Fibroblast of lung (primary cell): ENCODE data around the gene CCDC85A. TPM values are rescaled to one million over a fixed set of nuclear protein-coding genes. Genes with fewer than 3 reads are reported as not detected.
A peak's percentile ranks its signal among the peaks of the same experiment; 100 is the strongest.

ENCODE experiments used
- DNase-seq, 2 donors: peaks; one replicate each; pipeline versions ENCODE4 v3.0.0 to v3.0.0-alpha.2; 2010; ENCODE audit warnings: low read depth in 2 of 2
- H2AFZ ChIP-seq: 2 replicates; pipeline ENCODE4 v1.5.1; 2012; ENCODE audit warnings: low read length, control low read depth, inconsistent platforms
- H3K27ac ChIP-seq: 2 replicates; pipeline ENCODE4 v1.5.1; 2011; ENCODE audit warnings: low read length, control low read depth; ENCODE audit not compliant: insufficient read depth
- H3K27me3 ChIP-seq: 2 replicates; pipeline ENCODE4 v1.5.1; 2011; ENCODE audit warnings: mild to moderate bottlenecking, low read length; ENCODE audit not compliant: control insufficient read depth, insufficient read depth
- H3K36me3 ChIP-seq: 2 replicates; pipeline ENCODE4 v1.5.1; 2011; ENCODE audit warnings: low read length; ENCODE audit not compliant: control insufficient read depth, insufficient read depth
- H3K4me1 ChIP-seq: 2 replicates; pipeline ENCODE4 v1.5.1; 2011; ENCODE audit warnings: low read length; ENCODE audit not compliant: control insufficient read depth, insufficient read depth; ENCODE audit errors: extremely low read depth
- H3K4me2 ChIP-seq: 2 replicates; pipeline ENCODE4 v1.5.1; 2011; ENCODE audit warnings: low read length, control low read depth; ENCODE audit not compliant: insufficient read depth; ENCODE audit errors: extremely low read depth
- H3K4me3 ChIP-seq, 4 experiments: fragments of 200-600 bp in 1 of 4; sonication (generic) in 1 of 4; replicated peaks in 1 of 4; 2 replicates each; pipeline ENCODE4 v1.5.1; 2011 to 2016; ENCODE audit warnings: low read length in 4 of 4, low read depth in 3 of 4, mild to moderate bottlenecking in 3 of 4, control low read depth in 2 of 4, inconsistent platforms in 1 of 4, mixed read lengths in 1 of 4; ENCODE audit not compliant: insufficient read depth in 1 of 4; ENCODE audit errors: control extremely low read depth in 1 of 4
- H3K79me2 ChIP-seq: 2 replicates; pipeline ENCODE4 v1.5.1; 2012; ENCODE audit warnings: mild to moderate bottlenecking, low read length, inconsistent platforms; ENCODE audit not compliant: control insufficient read depth, insufficient read depth
- H3K9ac ChIP-seq: 2 replicates; pipeline ENCODE4 v1.5.1; 2011; ENCODE audit warnings: mild to moderate bottlenecking, low read length, control low read depth; ENCODE audit not compliant: insufficient read depth
- H3K9me3 ChIP-seq: 2 replicates; pipeline ENCODE4 v1.5.1; 2012; ENCODE audit warnings: low read depth, low read length; ENCODE audit not compliant: control insufficient read depth, insufficient read depth
- H4K20me1 ChIP-seq: 2 replicates; pipeline ENCODE4 v1.5.1; 2011; ENCODE audit warnings: low read length; ENCODE audit not compliant: control insufficient read depth, insufficient read depth; ENCODE audit errors: extremely low read depth
- CTCF ChIP-seq, 2 donors: IDR thresholded peaks in 1 of 2; conservative IDR thresholded peaks in 1 of 2; 1 replicate in 1 of 2; 2 replicates in 1 of 2; pipeline ENCODE4 v1.5.1; 2011 to 2012; ENCODE audit warnings: low read length in 2 of 2, control low read depth in 1 of 2, inconsistent platforms in 1 of 2, low read depth in 1 of 2, mild to moderate bottlenecking in 1 of 2
- EZH2 ChIP-seq: IDR thresholded peaks from 2 replicates; pipeline ENCODE4 v1.5.1; 2012; ENCODE audit warnings: low read length, control low read depth, mild to moderate bottlenecking; ENCODE audit errors: missing control alignments
- polyA plus RNA-seq, 2 donors: library from polyadenylated mRNA; depleted of rRNA in 1 of 2; stranded (reverse) in 1 of 2; unstranded in 1 of 2; fragments of >200 nt; gene quantifications; 2 replicates each; pipeline ENCODE4 v1.2.1, GENCODE V29; 2011 to 2012; ENCODE audit warnings: missing spikeins in 1 of 2
- total RNA-seq: library from RNA; depleted of rRNA; stranded (reverse); fragments of >200 nt; gene quantifications from 2 replicates; pipeline ENCODE4 v1.2.1, GENCODE V29; 2014

The CCDC85A gene
- total and polyA plus RNA-seq, 2 donors (not counting 1 experiment from before 2014, with no cell fraction given): 0.03 TPM; not detected in 1

- Histone ChIP-seq H3K9ac (no peak overlapping the region), H2AFZ (no peak overlapping the region), H3K79me2 (no peaks in the 10 kb centered on the region), H3K27me3 (no peaks in the 10 kb centered on the region), H3K4me3 (no peak overlapping the region), H3K36me3 (no peaks in the 10 kb centered on the region), H3K4me1 (no peaks in the 10 kb centered on the region), H3K27ac (no peak overlapping the region), H4K20me1 (no peaks in the 10 kb centered on the region), H3K9me3 (no peaks in the 10 kb centered on the region), H3K4me2 (no peak overlapping the region)
- DNase-seq: no peak
- TF ChIP-seq EZH2: no peak
- no peak for TF ChIP-seq CTCF (conservative IDR thresholded peaks at IDR 0.05 in 1 of 2, IDR thresholded peaks at IDR 0.05 in 1 of 2; ENCODE audit: low read depth in 1 of 2, low read length in 2 of 2)
These were observed 101.4 kb downstream of the CCDC85A start for GRCh38 chr2:56285224-56285623.

- Histone ChIP-seq H3K9ac (no peak overlapping the region), H4K20me1 (no peaks in the 10 kb centered on the region), H3K4me2 (no peak overlapping the region), H3K27me3 (no peaks in the 10 kb centered on the region), H3K36me3 (no peaks in the 10 kb centered on the region), H3K4me1 (no peaks in the 10 kb centered on the region), H3K9me3 (no peaks in the 10 kb centered on the region), H3K27ac (no peak overlapping the region), H3K4me3 (no peak overlapping the region), H2AFZ (no peak overlapping the region), H3K79me2 (no peaks in the 10 kb centered on the region)
- DNase-seq: peak in 1 of 2 donors; percentile 14
- TF ChIP-seq EZH2: no peak
- TF ChIP-seq CTCF (conservative IDR thresholded peaks at IDR 0.05 in 1 of 2, IDR thresholded peaks at IDR 0.05 in 1 of 2; ENCODE audit: low read depth in 1 of 2, low read length in 2 of 2): no peak
These were observed 103.1 kb downstream of the CCDC85A start for GRCh38 chr2:56286936-56287335.

- no peak overlapping the region for H3K4me2 ChIP-seq
These were observed 103.7 kb downstream of the CCDC85A start for GRCh38 chr2:56287508-56287907.

More at GRCh38 chr2:56287508-56287907, 103.7 kb downstream of the CCDC85A start:
- TF ChIP-seq EZH2: no peak
- TF ChIP-seq CTCF (conservative IDR thresholded peaks at IDR 0.05 in 1 of 2, IDR thresholded peaks at IDR 0.05 in 1 of 2; ENCODE audit: low read depth in 1 of 2, low read length in 2 of 2): no peak
- H3K4me1 ChIP-seq: no peaks in the 10 kb centered on the region
- no peak overlapping the region for H3K27ac ChIP-seq
- H3K9ac ChIP-seq: no peak overlapping the region
- H4K20me1 ChIP-seq: no peaks in the 10 kb centered on the region
- no peaks in the 10 kb centered on the region for H3K79me2 ChIP-seq
- no peaks in the 10 kb centered on the region for H3K27me3 ChIP-seq
- H3K36me3 ChIP-seq: no peaks in the 10 kb centered on the region
- no peaks in the 10 kb centered on the region for H3K9me3 ChIP-seq
- peak in 1 of 2 donors; percentile 29 for DNase-seq
- H3K4me3 ChIP-seq: no peak overlapping the region
- H2AFZ ChIP-seq: no peak overlapping the region
